HEK293 (cell line): ENCODE measurements around the gene BRD3OS.

Experiments used
- CTCF ChIA-PET: fragments of 350-600 bp; formaldehyde crosslinking; extraction: SDS; loops from one replicate; lab custom pipeline; 2021; ENCODE audit warnings: antibody characterized with exemption; lab: Yijun Ruan, JAX
- POLR2A ChIA-PET: fragments of 300-600 bp; formaldehyde crosslinking; extraction: SDS; loops from one replicate; lab custom pipeline; 2020; ENCODE audit warnings: antibody characterized with exemption, inconsistent platforms; lab: Yijun Ruan, JAX
- H3K27ac ChIP-seq: fragments of 200-500 bp; sonication (Bioruptor generic); 2 replicates; pipeline ENCODE4 v1.5.1; 2014; ENCODE audit warnings: low read depth, low read length, control low read depth, inconsistent platforms; ENCODE audit errors: extremely low read depth
- H3K36me3 ChIP-seq, 2 experiments: fragments of 200-500 bp in 1 of 2; sonication (Bioruptor generic) in 1 of 2; 1 replicate in 1 of 2; 2 replicates in 1 of 2; pipeline ENCODE4 v1.5.1; 2014 to 2017; ENCODE audit warnings: inconsistent platforms in 2 of 2, low read length in 2 of 2; ENCODE audit not compliant: control insufficient read depth in 2 of 2, insufficient read depth in 1 of 2
- H3K4me1 ChIP-seq: fragments of 200-500 bp; sonication (Bioruptor generic); 2 replicates; pipeline ENCODE4 v1.5.1; 2014; ENCODE audit warnings: mild to moderate bottlenecking, low read length, inconsistent platforms; ENCODE audit not compliant: control insufficient read depth, insufficient read depth
- H3K4me3 ChIP-seq: 2 replicates; pipeline ENCODE4 v1.5.1; 2011; ENCODE audit warnings: low read depth, mild to moderate bottlenecking, control low read depth, low read length, moderate library complexity
- H3K9me3 ChIP-seq: fragments of 200-500 bp; sonication (Bioruptor generic); 2 replicates; pipeline ENCODE4 v1.5.1; 2014; ENCODE audit warnings: low read depth, low read length, inconsistent platforms; ENCODE audit not compliant: control insufficient read depth, insufficient read depth
- BCL11A ChIP-seq: fragments of 450-650 bp; formaldehyde crosslinking; IDR thresholded peaks from 2 replicates; pipeline ENCODE4 v1.5.1; 2016; ENCODE audit warnings: low read depth, missing biosample characterization, missing genetic modification characterization
- FEZF1 ChIP-seq: fragments of 450-650 bp; formaldehyde crosslinking; IDR thresholded peaks from 2 replicates; pipeline ENCODE4 v1.5.1; 2016; ENCODE audit warnings: missing biosample characterization, missing genetic modification characterization
- GLI2 ChIP-seq: fragments of 450-650 bp; formaldehyde crosslinking; IDR thresholded peaks from 2 replicates; pipeline ENCODE4; 2017; ENCODE audit warnings: missing biosample characterization, missing genetic modification characterization, low read depth, borderline replicate concordance
- GLI4 ChIP-seq: fragments of 450-650 bp; formaldehyde crosslinking; IDR thresholded peaks from 2 replicates; pipeline ENCODE4 v1.5.1; 2016; ENCODE audit warnings: missing biosample characterization, missing genetic modification characterization
- KLF8 ChIP-seq: fragments of 450-650 bp; formaldehyde crosslinking; IDR thresholded peaks from 2 replicates; pipeline ENCODE4 v1.5.1; 2016; ENCODE audit warnings: missing biosample characterization, missing genetic modification characterization
- MEIS1 ChIP-seq: sonication (generic); formaldehyde crosslinking; IDR thresholded peaks from 2 replicates; pipeline ENCODE4 v1.8.1; 2022; ENCODE audit warnings: missing genetic modification reagents, mild to moderate bottlenecking, borderline replicate concordance
- PATZ1 ChIP-seq: fragments of 450-650 bp; formaldehyde crosslinking; IDR thresholded peaks from 2 replicates; pipeline ENCODE4 v1.5.1; 2016; ENCODE audit warnings: missing biosample characterization, missing genetic modification characterization
- SALL2 ChIP-seq: fragments of 450-650 bp; formaldehyde crosslinking; IDR thresholded peaks from 2 replicates; pipeline ENCODE4 v1.5.0; 2017; ENCODE audit warnings: missing biosample characterization, mild to moderate bottlenecking, missing genetic modification characterization, borderline replicate concordance
- SP2 ChIP-seq: fragments of 450-650 bp; formaldehyde crosslinking; IDR thresholded peaks from 2 replicates; pipeline ENCODE4 v1.5.1; 2016; ENCODE audit warnings: missing biosample characterization, missing genetic modification characterization
- SP3 ChIP-seq: fragments of 450-650 bp; formaldehyde crosslinking; IDR thresholded peaks from 2 replicates; pipeline ENCODE4 v1.5.1; 2016; ENCODE audit warnings: missing biosample characterization, missing genetic modification characterization
- SP7 ChIP-seq: fragments of 450-650 bp; formaldehyde crosslinking; IDR thresholded peaks from 2 replicates; pipeline ENCODE4 v1.5.1; 2016; ENCODE audit warnings: missing biosample characterization, missing genetic modification characterization
- YY1 ChIP-seq: fragments of 450-650 bp; formaldehyde crosslinking; IDR thresholded peaks from 2 replicates; pipeline ENCODE4 v1.5.1; 2018; ENCODE audit warnings: missing biosample characterization, missing genetic modification characterization
- ZBTB1 ChIP-seq: fragments of 450-650 bp; formaldehyde crosslinking; IDR thresholded peaks from 2 replicates; pipeline ENCODE4 v1.5.1; 2016; ENCODE audit warnings: missing biosample characterization, missing genetic modification characterization
- ZBTB17 ChIP-seq: fragments of 450-650 bp; formaldehyde crosslinking; IDR thresholded peaks from 2 replicates; pipeline ENCODE4 v1.5.1; 2016; ENCODE audit warnings: missing biosample characterization, missing genetic modification characterization
- ZEB2 ChIP-seq: fragments of 450-650 bp; formaldehyde crosslinking; IDR thresholded peaks from 2 replicates; pipeline ENCODE4 v1.5.1; 2016; ENCODE audit warnings: missing biosample characterization, missing genetic modification characterization
- ZIC2 ChIP-seq: fragments of 450-650 bp; formaldehyde crosslinking; IDR thresholded peaks from 2 replicates; pipeline ENCODE4 v1.5.1; 2016; ENCODE audit warnings: missing biosample characterization, missing genetic modification characterization
- ZNF311 ChIP-seq: fragments of 450-650 bp; formaldehyde crosslinking; IDR thresholded peaks from 2 replicates; pipeline ENCODE4 v1.5.1; 2017; ENCODE audit warnings: missing biosample characterization, missing genetic modification characterization, borderline replicate concordance
- ZNF366 ChIP-seq: fragments of 450-650 bp; formaldehyde crosslinking; conservative IDR thresholded peaks from 2 replicates; pipeline ENCODE4 v1.5.1; 2016; ENCODE audit warnings: missing biosample characterization, missing genetic modification characterization
- ZNF529 ChIP-seq: fragments of 450-650 bp; formaldehyde crosslinking; IDR thresholded peaks from 2 replicates; pipeline ENCODE4 v1.5.1; 2017; ENCODE audit warnings: missing genetic modification characterization, missing biosample characterization; ENCODE audit not compliant: insufficient replicate concordance
- ZNF600 ChIP-seq: fragments of 450-650 bp; formaldehyde crosslinking; IDR thresholded peaks from 2 replicates; pipeline ENCODE4 v1.5.1; 2016; ENCODE audit warnings: missing biosample characterization, missing genetic modification characterization
- ZNF610 ChIP-seq: fragments of 450-650 bp; formaldehyde crosslinking; IDR thresholded peaks from 2 replicates; pipeline ENCODE4 v1.5.1; 2016; ENCODE audit warnings: missing biosample characterization, missing genetic modification characterization, borderline replicate concordance
- ZNF645 ChIP-seq: fragments of 450-650 bp; formaldehyde crosslinking; IDR thresholded peaks from 2 replicates; pipeline ENCODE4; 2016; ENCODE audit warnings: missing biosample characterization, missing genetic modification characterization
- ZNF658 ChIP-seq: fragments of 450-650 bp; formaldehyde crosslinking; IDR thresholded peaks from 2 replicates; pipeline ENCODE4; 2016; ENCODE audit warnings: missing biosample characterization, missing genetic modification characterization
- ZNF660 ChIP-seq: fragments of 450-650 bp; IDR thresholded peaks from 2 replicates; pipeline ENCODE4 v1.5.1; 2018; ENCODE audit warnings: missing biosample characterization, mild to moderate bottlenecking, missing genetic modification characterization
- ZNF76 ChIP-seq: fragments of 450-650 bp; formaldehyde crosslinking; IDR thresholded peaks from 2 replicates; pipeline ENCODE4; 2016; ENCODE audit warnings: low read depth, missing biosample characterization, missing genetic modification characterization, borderline replicate concordance
- TF ChIP-seq, protein P1 (sequence below): fragments of 450-650 bp; formaldehyde crosslinking; IDR thresholded peaks from 2 replicates; pipeline ENCODE4 v1.5.1; 2016; ENCODE audit warnings: missing biosample characterization, missing genetic modification characterization
- TF ChIP-seq, protein P2 (sequence below): fragments of 450-650 bp; formaldehyde crosslinking; IDR thresholded peaks from 2 replicates; pipeline ENCODE4 v1.5.1; 2016; ENCODE audit warnings: missing biosample characterization, missing genetic modification characterization
- TF ChIP-seq, protein P3 (sequence below): IDR thresholded peaks from 2 replicates; pipeline ENCODE4 v1.6.1; 2011; ENCODE audit warnings: mild to moderate bottlenecking, low read depth, low read length, borderline replicate concordance

BRD3OS gene

DNA sequence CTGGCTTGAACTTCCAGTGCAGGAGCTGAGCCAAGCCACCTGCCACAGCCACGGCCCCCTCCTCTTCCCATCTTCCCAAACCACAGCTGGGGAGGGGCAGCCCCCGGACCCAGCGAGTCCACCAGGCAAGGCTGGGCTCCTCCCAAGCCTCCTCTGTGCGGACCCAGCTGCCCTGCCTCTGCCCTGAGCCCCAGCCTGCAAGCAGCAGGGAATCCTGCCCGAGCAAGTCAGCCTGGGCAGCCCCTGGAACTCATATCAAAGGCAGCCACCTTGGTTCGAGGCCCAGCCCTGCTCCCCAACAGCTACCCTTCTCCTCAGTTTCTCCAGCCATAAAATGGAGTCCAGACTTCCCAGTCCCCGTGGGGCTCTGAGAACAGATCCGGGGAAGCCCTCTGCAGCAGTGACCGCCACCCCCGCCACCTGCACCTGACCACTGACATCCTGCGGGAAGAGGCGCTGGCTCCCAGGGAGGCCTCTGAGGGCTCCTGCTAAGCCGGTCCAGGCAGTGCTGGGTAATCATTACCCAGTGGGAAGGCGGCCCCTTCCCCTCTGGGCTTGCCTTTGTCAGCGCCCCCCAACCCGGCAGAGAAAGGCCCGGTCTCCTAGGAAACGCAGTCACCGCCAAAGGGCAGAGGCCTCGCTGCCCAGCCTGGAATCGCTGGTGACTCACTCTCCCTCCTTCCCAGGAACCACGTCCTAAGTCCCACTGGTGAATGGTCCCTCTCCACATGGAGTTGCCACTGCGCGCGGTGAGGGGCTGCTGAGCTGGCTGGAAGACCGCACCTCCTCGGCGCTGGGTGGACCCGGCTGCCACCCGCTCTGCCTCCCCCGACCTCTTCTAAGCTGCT, 34.7 kb upstream of the BRD3OS start:
- no peak overlapping the region for H3K27ac ChIP-seq
- no peaks in the 10 kb centered on the region for H3K36me3 ChIP-seq
- peaks cover 8% of the 10 kb centered on the region; the same call in 1 of the 2 replicates for H3K4me1 ChIP-seq
- no peaks in the 10 kb centered on the region for H3K9me3 ChIP-seq
- peak overlapping the region; percentile 74 for H3K4me3 ChIP-seq
- ChIA-PET POLR2A (interaction anchor here (1.2 kb wide), 1 partner anchor 98 kb away, joined by 3 read pairs; no protein-coding TSS in a partner anchor), CTCF (interaction anchor here (0.7 to 1.9 kb wide), 2 partner anchors 155 to 208 kb away, joined by 3 to 13 read pairs; no protein-coding TSS in a partner anchor)
- TF ChIP-seq ZIC2 = peak; percentile 85
- TF ChIP-seq SP7 = peak; percentile 21; the same call in 1 of the 2 replicates
- no peak for TF ChIP-seq MEIS1 (CRISPR knock-in tag)
- no peak for TF ChIP-seq GLI2 (tag by site-specific recombination)
- no peak for TF ChIP-seq ZBTB1 (tag by site-specific recombination)
- peak; percentile 41; the same call in 1 of the 2 replicates for TF ChIP-seq PATZ1 (tag by site-specific recombination)
- no peak for TF ChIP-seq GLI4 (tag by site-specific recombination)
- TF ChIP-seq ZNF600 = no peak; the same call in 1 of the 2 replicates
- no peak for TF ChIP-seq ZNF660
- TF ChIP-seq ZNF311 (tag by site-specific recombination) = no peak
- peak; percentile 66; the same call in 1 of the 2 replicates for TF ChIP-seq ZEB2 (tag by site-specific recombination)
- TF ChIP-seq ZBTB17 = peak; percentile 42; the same call in 1 of the 2 replicates
- peak; percentile 54; the same call in 1 of the 2 replicates for TF ChIP-seq ZNF366 (tag by site-specific recombination)
- no peak for TF ChIP-seq ZNF76 (tag by site-specific recombination)
- TF ChIP-seq, protein P1, sequence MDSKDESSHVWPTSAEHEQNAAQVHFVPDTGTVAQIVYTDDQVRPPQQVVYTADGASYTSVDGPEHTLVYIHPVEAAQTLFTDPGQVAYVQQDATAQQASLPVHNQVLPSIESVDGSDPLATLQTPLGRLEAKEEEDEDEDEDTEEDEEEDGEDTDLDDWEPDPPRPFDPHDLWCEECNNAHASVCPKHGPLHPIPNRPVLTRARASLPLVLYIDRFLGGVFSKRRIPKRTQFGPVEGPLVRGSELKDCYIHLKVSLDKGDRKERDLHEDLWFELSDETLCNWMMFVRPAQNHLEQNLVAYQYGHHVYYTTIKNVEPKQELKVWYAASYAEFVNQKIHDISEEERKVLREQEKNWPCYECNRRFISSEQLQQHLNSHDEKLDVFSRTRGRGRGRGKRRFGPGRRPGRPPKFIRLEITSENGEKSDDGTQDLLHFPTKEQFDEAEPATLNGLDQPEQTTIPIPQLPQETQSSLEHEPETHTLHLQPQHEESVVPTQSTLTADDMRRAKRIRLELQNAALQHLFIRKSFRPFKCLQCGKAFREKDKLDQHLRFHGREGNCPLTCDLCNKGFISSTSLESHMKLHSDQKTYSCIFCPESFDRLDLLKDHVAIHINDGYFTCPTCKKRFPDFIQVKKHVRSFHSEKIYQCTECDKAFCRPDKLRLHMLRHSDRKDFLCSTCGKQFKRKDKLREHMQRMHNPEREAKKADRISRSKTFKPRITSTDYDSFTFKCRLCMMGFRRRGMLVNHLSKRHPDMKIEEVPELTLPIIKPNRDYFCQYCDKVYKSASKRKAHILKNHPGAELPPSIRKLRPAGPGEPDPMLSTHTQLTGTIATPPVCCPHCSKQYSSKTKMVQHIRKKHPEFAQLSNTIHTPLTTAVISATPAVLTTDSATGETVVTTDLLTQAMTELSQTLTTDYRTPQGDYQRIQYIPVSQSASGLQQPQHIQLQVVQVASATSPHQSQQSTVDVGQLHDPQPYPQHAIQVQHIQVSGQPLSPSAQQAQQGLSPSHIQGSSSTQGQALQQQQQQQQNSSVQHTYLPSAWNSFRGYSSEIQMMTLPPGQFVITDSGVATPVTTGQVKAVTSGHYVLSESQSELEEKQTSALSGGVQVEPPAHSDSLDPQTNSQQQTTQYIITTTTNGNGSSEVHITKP = peak; percentile 38; the same call in 1 of the 2 replicates
- TF ChIP-seq ZNF658 (tag by site-specific recombination) = no peak
- 0 out of 2 replicates have a peak, but pooled peaks have one; percentile 11 for TF ChIP-seq KLF8 (tag by site-specific recombination)
- TF ChIP-seq SP3 (tag by site-specific recombination) = no peak
- TF ChIP-seq, protein P2, sequence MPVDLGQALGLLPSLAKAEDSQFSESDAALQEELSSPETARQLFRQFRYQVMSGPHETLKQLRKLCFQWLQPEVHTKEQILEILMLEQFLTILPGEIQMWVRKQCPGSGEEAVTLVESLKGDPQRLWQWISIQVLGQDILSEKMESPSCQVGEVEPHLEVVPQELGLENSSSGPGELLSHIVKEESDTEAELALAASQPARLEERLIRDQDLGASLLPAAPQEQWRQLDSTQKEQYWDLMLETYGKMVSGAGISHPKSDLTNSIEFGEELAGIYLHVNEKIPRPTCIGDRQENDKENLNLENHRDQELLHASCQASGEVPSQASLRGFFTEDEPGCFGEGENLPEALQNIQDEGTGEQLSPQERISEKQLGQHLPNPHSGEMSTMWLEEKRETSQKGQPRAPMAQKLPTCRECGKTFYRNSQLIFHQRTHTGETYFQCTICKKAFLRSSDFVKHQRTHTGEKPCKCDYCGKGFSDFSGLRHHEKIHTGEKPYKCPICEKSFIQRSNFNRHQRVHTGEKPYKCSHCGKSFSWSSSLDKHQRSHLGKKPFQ (tag by site-specific recombination) = no peak
- no peak for TF ChIP-seq ZNF529
- no peak for TF ChIP-seq ZNF610
- peak; percentile 27 for TF ChIP-seq FEZF1 (tag by site-specific recombination)
- TF ChIP-seq YY1 (tag by site-specific recombination) = no peak
- peak; percentile 43; the same call in 1 of the 2 replicates for TF ChIP-seq BCL11A
- TF ChIP-seq, protein P3, sequence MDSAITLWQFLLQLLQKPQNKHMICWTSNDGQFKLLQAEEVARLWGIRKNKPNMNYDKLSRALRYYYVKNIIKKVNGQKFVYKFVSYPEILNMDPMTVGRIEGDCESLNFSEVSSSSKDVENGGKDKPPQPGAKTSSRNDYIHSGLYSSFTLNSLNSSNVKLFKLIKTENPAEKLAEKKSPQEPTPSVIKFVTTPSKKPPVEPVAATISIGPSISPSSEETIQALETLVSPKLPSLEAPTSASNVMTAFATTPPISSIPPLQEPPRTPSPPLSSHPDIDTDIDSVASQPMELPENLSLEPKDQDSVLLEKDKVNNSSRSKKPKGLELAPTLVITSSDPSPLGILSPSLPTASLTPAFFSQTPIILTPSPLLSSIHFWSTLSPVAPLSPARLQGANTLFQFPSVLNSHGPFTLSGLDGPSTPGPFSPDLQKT = no peak
- 0 out of 2 replicates have a peak, but pooled peaks have one; percentile 14 for TF ChIP-seq SP2
- no peak for TF ChIP-seq SALL2 (tag by site-specific recombination)
- no peak for TF ChIP-seq ZNF645 (tag by site-specific recombination)
